H1 (cell line): ENCODE measurements around the gene GPSM1.

Source experiments
- CTCF ChIP-seq, 3 experiments: IDR thresholded peaks; 1 replicate in 2 of 3; 2 replicates in 1 of 3; pipeline versions ENCODE4 v1.5.1 to v1.6.1; 2011; ENCODE audit warnings: low read length in 3 of 3, mild to moderate bottlenecking in 3 of 3, inconsistent platforms in 2 of 3, low read depth in 1 of 3, moderate library complexity in 1 of 3; ENCODE audit not compliant: insufficient read depth in 1 of 3; ENCODE audit errors: control extremely low read depth in 1 of 3
- RAD21 ChIP-seq, 2 experiments: IDR thresholded peaks in 1 of 2; conservative IDR thresholded peaks in 1 of 2; 2 replicates each; pipeline ENCODE4 v1.6.1; 2011; ENCODE audit warnings: low read depth in 2 of 2, low read length in 2 of 2, improper control_type of control experiment in 1 of 2, inconsistent platforms in 1 of 2, mild to moderate bottlenecking in 1 of 2, moderate library complexity in 1 of 2
- USF2 ChIP-seq: IDR thresholded peaks from 2 replicates; pipeline ENCODE4 v1.6.1; 2011; ENCODE audit warnings: low read length, improper control_type of control experiment

- no peak for TF ChIP-seq RAD21 (IDR thresholded peaks at IDR 0.05 in 1 of 2, conservative IDR thresholded peaks at IDR 0.05 in 1 of 2; ENCODE audit: low read depth in 2 of 2, low read length in 2 of 2)
- TF ChIP-seq USF2 = no peak
- no peak for TF ChIP-seq CTCF (IDR thresholded peaks at IDR 0.05; ENCODE audit: control extremely low read depth in 1 of 3, insufficient read depth in 1 of 3, low read depth in 1 of 3, low read length in 3 of 3)
Measured at GRCh38 chr9:136308006-136308701, 19.2 kb upstream of the GPSM1 start.
